ENCODE data around the gene HPCAL1. TPM values are rescaled to one million over a fixed set of nuclear protein-coding genes. Genes with fewer than 3 reads are reported as not detected.

The HPCAL1 gene
- total RNA-seq, 6 experiments from 2014 or later: 23.1 to 68.8 (median 29.1) TPM

- TF ChIP-seq POLR2A (IDR thresholded peaks at IDR 0.05) (no peak), CTCF (IDR thresholded peaks at IDR 0.05) (no peak)
- 92% methylated on average over 8 of the region's 12 CpGs for WGBS (ENCODE audit: insufficient coverage, low coverage, low lambda C conversion rate, missing lambda C conversion rate)
- H3K4me3 ChIP-seq: no peak overlapping the region
- H3K4me1 ChIP-seq: peaks cover 0 to 21% (median 7%) of the 10 kb centered on the region in 4 donors
- no peaks in the 10 kb centered on the region for H3K9me3 ChIP-seq
- no peaks in the 10 kb centered on the region for H3K36me3 ChIP-seq
- intact Hi-C loops (cut with DNase I): no loop called here
- H3K27ac ChIP-seq: no peak overlapping the region
- DNase-seq (no peak), ATAC-seq (no peak)
- no peaks in the 10 kb centered on the region for H3K27me3 ChIP-seq
Observed at GRCh38 chr2:10388954-10389560, 86.4 kb downstream of the HPCAL1 start.

GRCh38 chr2:10389573-10389972 lies 86.9 kb downstream of the HPCAL1 start:
- no peak overlapping the region for H3K27ac ChIP-seq

GRCh38 chr2:10390369-10390801 lies 87.7 kb downstream of the HPCAL1 start:
- Histone ChIP-seq H3K27ac (no peak overlapping the region), H3K9me3 (no peaks in the 10 kb centered on the region), H3K36me3 (no peaks in the 10 kb centered on the region), H3K4me3 (no peak overlapping the region), H3K4me1 (peaks cover 0 to 21% (median 7%) of the 10 kb centered on the region in 4 donors), H3K27me3 (no peaks in the 10 kb centered on the region)
- DNase-seq: no peak
- TF ChIP-seq POLR2A (IDR thresholded peaks at IDR 0.05) (no peak), CTCF (IDR thresholded peaks at IDR 0.05) (no peak)
- intact Hi-C loops (cut with DNase I): no loop called here
- WGBS (ENCODE audit: insufficient coverage, low coverage, low lambda C conversion rate, missing lambda C conversion rate): 0% methylated on average over 1 of the region's 6 CpGs
- no peak for ATAC-seq

More at GRCh38 chr2:10389573-10389972, 86.9 kb downstream of the HPCAL1 start:
- ATAC-seq (no peak), DNase-seq (no peak)
- Histone ChIP-seq H3K4me3 (no peak overlapping the region), H3K36me3 (no peaks in the 10 kb centered on the region), H3K9me3 (no peaks in the 10 kb centered on the region), H3K4me1 (peaks cover 0 to 21% (median 7%) of the 10 kb centered on the region in 4 donors), H3K27me3 (no peaks in the 10 kb centered on the region)
- 61% methylated on average over 3 of the region's 5 CpGs for WGBS (ENCODE audit: insufficient coverage, low coverage, low lambda C conversion rate, missing lambda C conversion rate)
- intact Hi-C loops (cut with DNase I): no loop called here
- TF ChIP-seq CTCF (IDR thresholded peaks at IDR 0.05) (no peak), POLR2A (IDR thresholded peaks at IDR 0.05) (no peak)

- intact Hi-C loops (cut with DNase I): no loop called here
- H3K27ac ChIP-seq: no peak overlapping the region
- WGBS (ENCODE audit: insufficient coverage, low coverage, low lambda C conversion rate, missing lambda C conversion rate): 91% methylated on average over 4 of the region's 5 CpGs
- H3K4me1 ChIP-seq: peaks cover 0 to 21% (median 7%) of the 10 kb centered on the region in 4 donors
- ATAC-seq (no peak), DNase-seq (no peak)
- H3K4me3 ChIP-seq: no peak overlapping the region
- H3K36me3 ChIP-seq: no peaks in the 10 kb centered on the region
- no peaks in the 10 kb centered on the region for H3K9me3 ChIP-seq
- no peaks in the 10 kb centered on the region for H3K27me3 ChIP-seq
- no peak for TF ChIP-seq CTCF (IDR thresholded peaks at IDR 0.05)
Observed at GRCh38 chr2:10392100-10392499, 89.4 kb downstream of the HPCAL1 start.

Data from right lobe of liver (tissue), 6 donors.